HL-60 (cell line): Measurements from ENCODE around the gene SSNA1.

Experiments used
- DNase-seq, 2 experiments: peaks; one replicate each; pipeline ENCODE4 v3.0.0-alpha.2; 2010 to 2020; ENCODE audit warnings: low read depth in 1 of 2, low spot score in 1 of 2
- H3K27ac ChIP-seq: fragments of 250-450 bp; sonication (Bioruptor Pico); replicated peaks from 2 replicates; pipeline ENCODE4 v1.5.1; 2020; ENCODE audit warnings: mild to moderate bottlenecking, moderate library complexity
- H3K27me3 ChIP-seq: fragments of 250-450 bp; sonication (Bioruptor Pico); 2 replicates; pipeline ENCODE4 v1.5.1; 2021; ENCODE audit warnings: mild to moderate bottlenecking, moderate library complexity; ENCODE audit not compliant: insufficient read depth, poor library complexity, severe bottlenecking
- H3K4me3 ChIP-seq: replicated peaks from 2 replicates; pipeline ENCODE4 v1.5.1; 2011; ENCODE audit warnings: mild to moderate bottlenecking, control low read depth, low read length; ENCODE audit not compliant: insufficient read depth
- CTCF ChIP-seq: IDR thresholded peaks from one replicate; pipeline ENCODE4 v1.5.1; 2011; ENCODE audit warnings: low read length, control low read depth, inconsistent platforms; ENCODE audit not compliant: insufficient read depth
- GABPA ChIP-seq: IDR thresholded peaks from 2 replicates; pipeline ENCODE4 v1.6.1; 2012; ENCODE audit warnings: low read depth
- POLR2AphosphoS5 ChIP-seq: IDR thresholded peaks from 2 replicates; pipeline ENCODE4 v1.6.1; 2012; ENCODE audit warnings: low read depth
- REST ChIP-seq: IDR thresholded peaks from 2 replicates; pipeline ENCODE4 v1.6.1; 2012; ENCODE audit warnings: low read depth; ENCODE audit not compliant: insufficient replicate concordance
- SPI1 ChIP-seq: IDR thresholded peaks from 2 replicates; pipeline ENCODE4 v1.6.1; 2012; ENCODE audit warnings: low read depth, mild to moderate bottlenecking, borderline replicate concordance

Gene SSNA1

DNA sequence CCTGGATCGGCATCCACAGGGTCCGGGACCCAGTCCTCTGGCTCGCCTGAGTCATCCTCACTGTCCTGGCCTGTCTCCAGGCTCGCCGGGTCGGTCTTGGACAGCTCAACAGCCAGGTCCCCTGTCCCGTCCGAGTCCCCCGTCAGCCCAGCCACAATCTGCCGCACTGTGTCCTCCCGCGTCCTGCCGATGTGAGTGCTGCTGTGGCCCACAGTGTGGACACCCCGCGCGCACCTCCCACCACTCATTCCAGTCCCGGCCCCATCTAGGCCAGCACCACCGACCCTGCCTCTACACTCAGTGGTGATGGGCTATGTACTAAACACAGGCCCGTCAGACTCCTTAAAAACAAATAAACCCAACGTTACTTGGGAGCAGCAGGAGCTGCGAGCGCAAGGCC lies 6.8 kb upstream of the SSNA1 start:
- no peaks in the 10 kb centered on the region for H3K27me3 ChIP-seq
- no peak for DNase-seq
- TF ChIP-seq SPI1 (no peak), REST (no peak), CTCF (no peak)
- no peak overlapping the region for H3K4me3 ChIP-seq
- H3K27ac ChIP-seq: no peak overlapping the region

DNA sequence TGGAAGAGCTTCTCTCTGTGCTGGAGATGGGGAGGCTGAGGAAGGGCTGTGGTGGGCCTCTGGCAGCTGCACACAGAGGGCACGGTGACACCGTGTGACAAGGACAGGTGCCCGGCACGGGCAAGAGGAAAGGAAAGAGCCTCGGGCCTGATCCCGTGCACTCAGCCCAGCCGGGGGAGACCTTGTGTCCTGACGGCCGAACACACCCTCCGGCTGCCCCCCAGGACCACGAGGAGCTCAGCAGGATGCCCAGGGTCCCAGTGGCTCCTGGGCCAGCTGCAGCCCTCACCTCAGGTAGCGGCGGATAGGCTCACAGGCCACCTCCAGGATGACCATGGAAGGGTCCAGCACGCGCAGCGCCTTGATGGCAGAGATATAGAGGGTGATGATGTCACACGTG lies 5.6 kb upstream of the SSNA1 start:
- TF ChIP-seq REST (no peak), GABPA (no peak), CTCF (no peak), POLR2AphosphoS5 (no peak), SPI1 (no peak)
- H3K27me3 ChIP-seq: no peaks in the 10 kb centered on the region

GRCh38 chr9:137183980-137184595 lies 4.4 kb upstream of the SSNA1 start:
- DNase-seq: no peak
- Histone ChIP-seq H3K27ac (no peak overlapping the region), H3K27me3 (no peaks in the 10 kb centered on the region), H3K4me3 (no peak overlapping the region)
- TF ChIP-seq REST (no peak), CTCF (no peak), GABPA (no peak), POLR2AphosphoS5 (no peak), SPI1 (no peak)

More for the DNA sequence above, 5.6 kb upstream of the SSNA1 start:
- Histone ChIP-seq H3K27ac (no peak overlapping the region), H3K4me3 (no peak overlapping the region)
- DNase-seq: no peak
